ENCODE data around the gene FASLG.

- no peak for TF ChIP-seq CTCF (IDR thresholded peaks at IDR 0.05; ENCODE audit: low read length)
- TF ChIP-seq EZH2 (IDR thresholded peaks at IDR 0.05; ENCODE audit: borderline replicate concordance, low read length): no peak
Observed at GRCh38 chr1:172698224-172698623, 39.3 kb downstream of the FASLG start.
